Measurements from ENCODE around the gene ADGRD1.

Gene ADGRD1

DNA sequence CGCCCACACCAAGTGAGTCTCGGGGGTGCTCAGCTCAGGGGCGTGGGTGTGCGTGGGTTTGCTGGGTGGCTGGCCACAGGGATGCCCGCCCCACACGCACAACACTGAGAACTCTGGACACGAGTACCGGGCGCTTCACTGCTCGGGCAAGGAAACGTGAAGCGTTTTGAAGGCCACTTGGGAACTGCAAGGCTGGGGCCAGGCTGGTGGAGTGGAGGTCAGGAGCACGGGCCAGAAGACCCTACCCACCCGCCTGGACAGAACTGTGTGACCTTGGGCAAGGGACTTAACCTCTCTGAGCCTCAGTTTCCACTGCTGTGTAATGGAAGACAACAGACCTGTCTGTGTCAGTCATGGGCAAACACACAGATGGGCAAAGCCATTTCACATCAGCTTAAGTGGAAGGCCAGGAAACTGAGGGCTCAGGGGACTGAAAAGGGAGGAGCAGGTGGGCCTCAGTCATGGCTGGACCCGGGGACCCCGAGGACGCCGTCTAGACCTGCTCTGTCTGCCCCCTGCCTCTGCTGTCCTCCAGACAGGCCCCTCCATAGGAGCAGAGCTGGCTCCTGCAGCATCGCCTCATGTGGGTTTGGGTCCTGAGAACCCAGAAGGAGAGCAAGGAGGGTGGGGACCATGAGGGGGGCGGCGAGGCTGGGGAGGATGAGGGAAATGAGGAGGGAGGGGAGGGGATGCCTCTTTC is 52.5 kb downstream of the ADGRD1 start:
- Histone ChIP-seq H3K4me3 (ENCODE audit: low read depth, low read length) (no peak overlapping the region), H3K27ac (ENCODE audit: low read depth, low read length) (no peak overlapping the region), H4K91ac (ENCODE audit: low read depth, low read length) (no peak overlapping the region), H3K9ac (ENCODE audit: low read length) (no peak overlapping the region), H3K79me2 (ENCODE audit: control insufficient read depth, insufficient read depth, low read length, poor library complexity) (peaks cover 1% of the 10 kb centered on the region), H3K9me3 (ENCODE audit: insufficient read depth, low read depth, low read length) (peaks cover 3% of the 10 kb centered on the region), H4K8ac (ENCODE audit: low read depth, low read length) (no peak overlapping the region), H3K14ac (ENCODE audit: low read length) (no peak overlapping the region), H3K36me3 (ENCODE audit: control insufficient read depth in 1 of 2, insufficient read depth in 2 of 2, low read length in 2 of 2) (no peaks in the 10 kb centered on the region), H3K4ac (ENCODE audit: low read depth, low read length) (no peak overlapping the region), H2BK5ac (ENCODE audit: low read depth, low read length, poor library complexity) (no peak overlapping the region), H3K23ac (ENCODE audit: low read length) (no peak overlapping the region), H3K18ac (ENCODE audit: low read length) (no peak overlapping the region), H3K27me3 (ENCODE audit: insufficient read depth, low read length) (no peaks in the 10 kb centered on the region), H3K4me2 (ENCODE audit: low read length) (no peak overlapping the region), H2BK120ac (ENCODE audit: insufficient read depth, low read length, poor library complexity) (no peak overlapping the region), H2BK12ac (ENCODE audit: low read length) (no peak overlapping the region), H3K4me1 (ENCODE audit: control insufficient read depth in 1 of 2, insufficient read depth in 2 of 2, low read length in 2 of 2) (no peaks in the 10 kb centered on the region), H2AK5ac (ENCODE audit: low read length) (no peak overlapping the region), H4K12ac (ENCODE audit: low read depth, low read length) (no peak overlapping the region), H3K79me1 (ENCODE audit: low read length) (no peaks in the 10 kb centered on the region), H2AFZ (ENCODE audit: insufficient read depth, low read length, poor library complexity) (no peak overlapping the region)
- no peak for DNase-seq
- no CpG with 5 or more reads among the region's 21 CpGs for WGBS (ENCODE audit: extremely low coverage, insufficient coverage, insufficient read length)

DNA sequence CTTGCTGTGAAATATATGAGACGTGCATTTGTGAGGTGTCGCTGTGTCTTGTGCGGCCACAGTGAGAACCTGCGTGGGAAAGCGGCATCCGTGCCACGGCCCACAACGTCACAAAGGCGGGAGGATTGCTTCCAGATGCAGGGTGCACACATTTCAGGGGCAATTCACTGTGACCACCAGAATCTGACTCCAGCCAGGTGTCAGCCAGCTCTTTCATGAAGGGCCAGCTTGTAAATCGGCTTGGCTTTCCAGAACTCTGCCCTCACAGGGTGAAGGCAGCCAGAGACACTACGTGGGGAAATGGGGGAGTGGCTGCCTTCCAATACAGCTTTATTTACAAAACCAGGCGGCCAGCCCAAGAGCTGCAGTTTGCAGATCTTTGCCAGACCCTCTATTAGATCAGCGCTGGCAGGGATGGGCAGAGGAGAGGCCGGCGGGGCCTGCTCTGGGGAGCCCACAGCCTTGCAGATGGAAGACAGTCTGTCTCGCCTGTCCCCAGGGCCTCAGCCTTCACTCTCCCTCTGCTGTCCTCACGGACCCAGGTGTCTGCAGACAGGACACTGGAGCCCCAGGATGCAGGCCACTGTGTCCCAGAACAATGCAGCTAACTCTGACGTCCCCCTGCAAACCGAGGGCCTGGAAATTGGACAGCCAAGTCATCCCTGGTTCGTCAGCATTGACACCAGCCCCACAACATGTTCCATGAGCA is 53.5 kb downstream of the ADGRD1 start:
- WGBS (ENCODE audit: extremely low coverage, insufficient coverage, insufficient read length), result no CpG with 5 or more reads among the region's 20 CpGs
- H2BK12ac ChIP-seq (ENCODE audit: low read length), result no peak overlapping the region
- H4K91ac ChIP-seq (ENCODE audit: low read depth, low read length), result no peak overlapping the region
- H3K4me3 ChIP-seq (ENCODE audit: low read depth, low read length), result no peak overlapping the region
- H3K27me3 ChIP-seq (ENCODE audit: insufficient read depth, low read length), result no peaks in the 10 kb centered on the region
- H3K23ac ChIP-seq (ENCODE audit: low read length), result no peak overlapping the region
- H3K18ac ChIP-seq (ENCODE audit: low read length), result no peak overlapping the region
- peaks cover 3% of the 10 kb centered on the region for H3K9me3 ChIP-seq (ENCODE audit: insufficient read depth, low read depth, low read length)
- H2BK5ac ChIP-seq (ENCODE audit: low read depth, low read length, poor library complexity), result no peak overlapping the region
- no peaks in the 10 kb centered on the region for H3K36me3 ChIP-seq (ENCODE audit: control insufficient read depth in 1 of 2, insufficient read depth in 2 of 2, low read length in 2 of 2)
- H3K4me1 ChIP-seq (ENCODE audit: control insufficient read depth in 1 of 2, insufficient read depth in 2 of 2, low read length in 2 of 2), result no peaks in the 10 kb centered on the region
- no peak overlapping the region for H2AK5ac ChIP-seq (ENCODE audit: low read length)
- H3K4ac ChIP-seq (ENCODE audit: low read depth, low read length), result no peak overlapping the region
- H4K8ac ChIP-seq (ENCODE audit: low read depth, low read length), result no peak overlapping the region
- H3K79me1 ChIP-seq (ENCODE audit: low read length), result no peaks in the 10 kb centered on the region
- H2BK120ac ChIP-seq (ENCODE audit: insufficient read depth, low read length, poor library complexity), result no peak overlapping the region
- no peak overlapping the region for H3K27ac ChIP-seq (ENCODE audit: low read depth, low read length)
- no peak overlapping the region for H3K9ac ChIP-seq (ENCODE audit: low read length)
- H4K12ac ChIP-seq (ENCODE audit: low read depth, low read length), result no peak overlapping the region
- DNase-seq, result no peak
- peaks cover 1% of the 10 kb centered on the region for H3K79me2 ChIP-seq (ENCODE audit: control insufficient read depth, insufficient read depth, low read length, poor library complexity)
- H3K14ac ChIP-seq (ENCODE audit: low read length), result no peak overlapping the region
- no peak overlapping the region for H3K4me2 ChIP-seq (ENCODE audit: low read length)
- H2AFZ ChIP-seq (ENCODE audit: insufficient read depth, low read length, poor library complexity), result no peak overlapping the region

DNA sequence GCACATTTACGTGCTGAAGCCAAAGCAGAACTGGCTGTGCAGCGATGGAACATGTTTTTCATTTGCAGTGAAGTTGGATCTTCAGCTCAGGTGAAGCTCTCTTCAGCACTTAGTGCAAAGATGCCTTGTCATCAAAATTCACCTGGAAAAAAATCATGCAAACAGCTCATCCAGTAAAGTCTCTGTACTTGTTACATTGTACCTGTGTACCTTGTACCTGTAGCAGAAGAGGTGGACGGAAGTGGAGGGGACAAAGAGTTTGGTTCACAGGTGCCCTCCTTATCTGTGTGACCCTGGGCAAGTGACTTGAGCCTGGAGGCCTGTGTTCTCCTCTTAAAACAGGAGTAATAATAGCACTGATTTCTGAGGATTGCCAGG is 54.0 kb downstream of the ADGRD1 start:
- peaks cover 3% of the 10 kb centered on the region for H3K9me3 ChIP-seq (ENCODE audit: insufficient read depth, low read depth, low read length)
- H3K9ac ChIP-seq (ENCODE audit: low read length), result no peak overlapping the region
- H2BK120ac ChIP-seq (ENCODE audit: insufficient read depth, low read length, poor library complexity), result no peak overlapping the region
- no peak overlapping the region for H2AK5ac ChIP-seq (ENCODE audit: low read length)
- H3K27me3 ChIP-seq (ENCODE audit: insufficient read depth, low read length), result no peaks in the 10 kb centered on the region
- H3K23ac ChIP-seq (ENCODE audit: low read length), result no peak overlapping the region
- H3K79me1 ChIP-seq (ENCODE audit: low read length), result no peaks in the 10 kb centered on the region
- H2BK12ac ChIP-seq (ENCODE audit: low read length), result no peak overlapping the region
- no peak overlapping the region for H2AFZ ChIP-seq (ENCODE audit: insufficient read depth, low read length, poor library complexity)
- H3K4me3 ChIP-seq (ENCODE audit: low read depth, low read length), result no peak overlapping the region
- H3K14ac ChIP-seq (ENCODE audit: low read length), result no peak overlapping the region
- DNase-seq, result no peak
- H3K27ac ChIP-seq (ENCODE audit: low read depth, low read length), result no peak overlapping the region
- peaks cover 1% of the 10 kb centered on the region for H3K79me2 ChIP-seq (ENCODE audit: control insufficient read depth, insufficient read depth, low read length, poor library complexity)
- no peak overlapping the region for H3K4ac ChIP-seq (ENCODE audit: low read depth, low read length)
- no peak overlapping the region for H4K8ac ChIP-seq (ENCODE audit: low read depth, low read length)
- H4K12ac ChIP-seq (ENCODE audit: low read depth, low read length), result no peak overlapping the region
- no peak overlapping the region for H3K4me2 ChIP-seq (ENCODE audit: low read length)
- no peak overlapping the region for H3K18ac ChIP-seq (ENCODE audit: low read length)
- H4K91ac ChIP-seq (ENCODE audit: low read depth, low read length), result no peak overlapping the region
- H3K4me1 ChIP-seq (ENCODE audit: control insufficient read depth in 1 of 2, insufficient read depth in 2 of 2, low read length in 2 of 2), result no peaks in the 10 kb centered on the region
- no peaks in the 10 kb centered on the region for H3K36me3 ChIP-seq (ENCODE audit: control insufficient read depth in 1 of 2, insufficient read depth in 2 of 2, low read length in 2 of 2)
- WGBS (ENCODE audit: extremely low coverage, insufficient coverage, insufficient read length), result no CpG with 5 or more reads among the region's 3 CpGs
- no peak overlapping the region for H2BK5ac ChIP-seq (ENCODE audit: low read depth, low read length, poor library complexity)

DNA sequence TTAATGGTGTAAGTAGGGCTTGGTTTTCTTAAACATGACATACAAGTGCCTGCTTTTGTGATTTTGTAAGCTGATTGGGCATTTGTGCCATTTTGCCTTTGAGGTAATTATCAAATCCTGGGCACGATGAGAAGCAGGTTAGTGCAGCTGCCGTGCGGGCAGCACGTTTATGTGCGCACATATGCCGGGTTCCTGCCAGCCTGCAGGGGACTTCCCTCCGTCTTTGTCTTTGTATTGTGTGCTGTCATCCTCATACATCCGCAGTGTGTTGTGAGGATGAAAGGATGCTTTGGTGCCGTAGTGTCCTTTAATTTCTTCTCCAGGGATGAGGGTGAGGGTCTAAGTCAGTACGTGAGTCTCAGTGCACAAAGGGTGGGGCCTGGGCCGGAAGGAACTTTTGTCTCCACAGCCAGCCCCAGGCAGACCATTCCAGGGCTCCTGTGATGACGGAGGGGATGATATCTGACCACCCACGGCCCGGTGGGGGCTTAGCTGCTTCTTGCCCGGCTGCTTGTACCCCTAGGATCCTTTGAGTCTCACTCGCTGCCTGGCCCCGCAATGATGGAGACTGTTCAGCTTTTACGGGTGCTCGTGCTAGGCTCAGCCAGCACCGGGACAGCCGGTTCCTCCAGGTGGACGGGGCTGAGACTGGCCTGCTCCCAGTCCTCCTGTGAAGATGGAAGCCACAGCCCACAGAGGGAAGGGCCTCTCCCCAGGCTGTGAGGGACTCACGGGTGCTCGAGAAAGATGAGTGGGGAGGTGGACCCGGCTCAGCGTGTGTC is 54.6 kb downstream of the ADGRD1 start:
- Histone ChIP-seq H2BK120ac (ENCODE audit: insufficient read depth, low read length, poor library complexity) (no peak overlapping the region), H2AK5ac (ENCODE audit: low read length) (no peak overlapping the region), H3K9ac (ENCODE audit: low read length) (no peak overlapping the region), H3K27me3 (ENCODE audit: insufficient read depth, low read length) (no peaks in the 10 kb centered on the region), H2BK12ac (ENCODE audit: low read length) (no peak overlapping the region), H2BK5ac (ENCODE audit: low read depth, low read length, poor library complexity) (no peak overlapping the region), H4K8ac (ENCODE audit: low read depth, low read length) (no peak overlapping the region), H3K4me1 (ENCODE audit: control insufficient read depth in 1 of 2, insufficient read depth in 2 of 2, low read length in 2 of 2) (no peaks in the 10 kb centered on the region), H4K12ac (ENCODE audit: low read depth, low read length) (no peak overlapping the region), H3K79me1 (ENCODE audit: low read length) (no peaks in the 10 kb centered on the region), H3K4me3 (ENCODE audit: low read depth, low read length) (no peak overlapping the region), H3K18ac (ENCODE audit: low read length) (no peak overlapping the region), H3K14ac (ENCODE audit: low read length) (no peak overlapping the region), H3K27ac (ENCODE audit: low read depth, low read length) (no peak overlapping the region), H2AFZ (ENCODE audit: insufficient read depth, low read length, poor library complexity) (no peak overlapping the region), H3K9me3 (ENCODE audit: insufficient read depth, low read depth, low read length) (peaks cover 3% of the 10 kb centered on the region), H3K79me2 (ENCODE audit: control insufficient read depth, insufficient read depth, low read length, poor library complexity) (peaks cover 1% of the 10 kb centered on the region), H4K91ac (ENCODE audit: low read depth, low read length) (no peak overlapping the region), H3K4me2 (ENCODE audit: low read length) (no peak overlapping the region), H3K23ac (ENCODE audit: low read length) (no peak overlapping the region), H3K4ac (ENCODE audit: low read depth, low read length) (no peak overlapping the region), H3K36me3 (ENCODE audit: control insufficient read depth in 1 of 2, insufficient read depth in 2 of 2, low read length in 2 of 2) (no peaks in the 10 kb centered on the region)
- DNase-seq, result no peak
- no CpG with 5 or more reads among the region's 26 CpGs for WGBS (ENCODE audit: extremely low coverage, insufficient coverage, insufficient read length)

Data from trophoblast cell (in vitro differentiated cells and primary cell).